Astrocyte of the cerebellum (primary cell): Measurements from ENCODE around the gene BAHCC1.
A peak's percentile ranks its signal among the peaks of the same experiment; 100 is the strongest.

ENCODE experiments used
- DNase-seq: peaks from one replicate; pipeline ENCODE4 v3.0.0-alpha.2; 2011; ENCODE audit warnings: low read depth
- H3K4me3 ChIP-seq: 2 replicates; pipeline ENCODE4 v1.5.1; 2011; ENCODE audit warnings: mild to moderate bottlenecking, low read depth, low read length, moderate library complexity
- CTCF ChIP-seq: IDR thresholded peaks from 2 replicates; pipeline ENCODE4 v1.5.1; 2012; ENCODE audit warnings: low read length, low read depth, moderate library complexity, mild to moderate bottlenecking; ENCODE audit errors: missing control alignments
- in situ Hi-C: cut with HindIII; loops from 2 replicates; pipeline ENCODE4 v1.10.0; 2017; ENCODE audit warnings: low sequenced_read_pairs

BAHCC1 gene

GRCh38 chr17:81502471-81503017 lies 107.3 kb downstream of the BAHCC1 start:
- no peak for DNase-seq
- TF ChIP-seq CTCF, result no peak
- no peak overlapping the region for H3K4me3 ChIP-seq
- in situ Hi-C loops, result no loop called here

GRCh38 chr17:81503619-81504018 lies 108.4 kb downstream of the BAHCC1 start:
- no peak for TF ChIP-seq CTCF
- DNase-seq, result no peak
- in situ Hi-C loops, result no loop called here
- no peak overlapping the region for H3K4me3 ChIP-seq

GRCh38 chr17:81508639-81509206 lies 113.5 kb downstream of the BAHCC1 start:
- no peak for TF ChIP-seq CTCF
- in situ Hi-C loops, result no loop called here
- no peak for DNase-seq
- peak overlapping the region; percentile 97 for H3K4me3 ChIP-seq

GRCh38 chr17:81509207-81509971 lies 114.1 kb downstream of the BAHCC1 start:
- H3K4me3 ChIP-seq, result peak overlapping the region; percentile 97
- no peak for TF ChIP-seq CTCF
- in situ Hi-C loops, result no loop called here
- no peak for DNase-seq

- no peak for TF ChIP-seq CTCF
- no peak for DNase-seq
- peak overlapping the region; percentile 97 for H3K4me3 ChIP-seq
- in situ Hi-C loops, result loop anchor here (5.0 kb wide), 1 partner anchor 108 kb away; no protein-coding TSS in a partner anchor
Measured at GRCh38 chr17:81509972-81510784, 114.9 kb downstream of the BAHCC1 start.
